H1 (cell line): ENCODE measurements around the gene PTPRC.

Source experiments
- CHD2 ChIP-seq: IDR thresholded peaks from 2 replicates; pipeline ENCODE4 v1.6.1; 2012; ENCODE audit warnings: low read length, improper control_type of control experiment
- EP300 ChIP-seq, 2 experiments: IDR thresholded peaks; 1 replicate in 1 of 2; 2 replicates in 1 of 2; pipeline ENCODE4 v1.6.1; 2011 to 2012; ENCODE audit warnings: low read depth in 2 of 2, low read length in 2 of 2, mild to moderate bottlenecking in 2 of 2, borderline replicate concordance in 1 of 2, inconsistent platforms in 1 of 2, moderate library complexity in 1 of 2
- EZH2 ChIP-seq: fragments of 200-600 bp; sonication (generic); IDR thresholded peaks from 2 replicates; pipeline ENCODE4 v1.7.1; 2012; ENCODE audit warnings: low read depth, mild to moderate bottlenecking, moderate library complexity, low read length, inconsistent platforms; ENCODE audit not compliant: severe bottlenecking
- JUN ChIP-seq: IDR thresholded peaks from 2 replicates; pipeline ENCODE4 v1.6.1; 2011; ENCODE audit warnings: low read depth, mild to moderate bottlenecking, improper control_type of control experiment, low read length
- MAFK ChIP-seq: IDR thresholded peaks from 2 replicates; pipeline ENCODE4 v1.6.1; 2012; ENCODE audit warnings: low read depth, mild to moderate bottlenecking, improper control_type of control experiment, low read length
- POLR2A ChIP-seq, 2 experiments: IDR thresholded peaks; 1 replicate in 1 of 2; 2 replicates in 1 of 2; pipeline ENCODE4 v1.6.1; 2011; ENCODE audit warnings: low read depth in 2 of 2, low read length in 2 of 2, mild to moderate bottlenecking in 2 of 2; ENCODE audit errors: control extremely low read depth in 1 of 2
- RFX5 ChIP-seq: IDR thresholded peaks from 2 replicates; pipeline ENCODE4 v1.6.1; 2011; ENCODE audit warnings: low read depth, low read length, improper control_type of control experiment, borderline replicate concordance
- TAF1 ChIP-seq: IDR thresholded peaks from 2 replicates; pipeline ENCODE4 v1.6.1; 2011; ENCODE audit warnings: mild to moderate bottlenecking, low read depth, low read length
- TCF12 ChIP-seq: IDR thresholded peaks from 2 replicates; pipeline ENCODE4 v1.6.1; 2011; ENCODE audit warnings: low read depth, mild to moderate bottlenecking, low read length
- TF ChIP-seq, protein P1 (sequence below), 3 experiments: IDR thresholded peaks; 1 replicate in 2 of 3; 2 replicates in 1 of 3; pipeline versions ENCODE4 v1.5.1 to v1.6.1; 2011; ENCODE audit warnings: low read length in 3 of 3, mild to moderate bottlenecking in 3 of 3, inconsistent platforms in 2 of 3, low read depth in 1 of 3, moderate library complexity in 1 of 3; ENCODE audit not compliant: insufficient read depth in 1 of 3; ENCODE audit errors: control extremely low read depth in 1 of 3
- TF ChIP-seq, protein P2 (sequence below): IDR thresholded peaks from 2 replicates; pipeline ENCODE4 v1.6.1; 2011; ENCODE audit warnings: low read depth, mild to moderate bottlenecking, low read length; ENCODE audit not compliant: insufficient read depth

DNA sequence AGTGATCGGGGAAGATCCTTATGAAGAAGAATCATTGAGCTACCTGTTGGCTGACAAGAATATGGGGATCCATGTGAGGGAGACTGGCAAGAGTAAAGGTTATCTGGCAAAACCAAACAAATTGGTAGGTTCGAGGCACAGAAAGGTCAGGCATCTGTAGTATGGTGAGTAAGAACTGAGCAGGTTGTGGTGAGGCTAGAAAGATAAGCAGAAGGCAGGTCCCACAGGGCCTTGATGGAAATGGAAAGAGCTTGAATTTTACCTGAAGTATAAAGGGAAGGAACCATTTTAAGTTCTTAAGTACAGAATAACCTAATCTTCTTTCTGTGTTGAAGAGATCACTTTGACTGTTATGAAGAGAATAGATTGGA lies 11.1 kb downstream of the PTPRC start:
- TF ChIP-seq, protein P1, sequence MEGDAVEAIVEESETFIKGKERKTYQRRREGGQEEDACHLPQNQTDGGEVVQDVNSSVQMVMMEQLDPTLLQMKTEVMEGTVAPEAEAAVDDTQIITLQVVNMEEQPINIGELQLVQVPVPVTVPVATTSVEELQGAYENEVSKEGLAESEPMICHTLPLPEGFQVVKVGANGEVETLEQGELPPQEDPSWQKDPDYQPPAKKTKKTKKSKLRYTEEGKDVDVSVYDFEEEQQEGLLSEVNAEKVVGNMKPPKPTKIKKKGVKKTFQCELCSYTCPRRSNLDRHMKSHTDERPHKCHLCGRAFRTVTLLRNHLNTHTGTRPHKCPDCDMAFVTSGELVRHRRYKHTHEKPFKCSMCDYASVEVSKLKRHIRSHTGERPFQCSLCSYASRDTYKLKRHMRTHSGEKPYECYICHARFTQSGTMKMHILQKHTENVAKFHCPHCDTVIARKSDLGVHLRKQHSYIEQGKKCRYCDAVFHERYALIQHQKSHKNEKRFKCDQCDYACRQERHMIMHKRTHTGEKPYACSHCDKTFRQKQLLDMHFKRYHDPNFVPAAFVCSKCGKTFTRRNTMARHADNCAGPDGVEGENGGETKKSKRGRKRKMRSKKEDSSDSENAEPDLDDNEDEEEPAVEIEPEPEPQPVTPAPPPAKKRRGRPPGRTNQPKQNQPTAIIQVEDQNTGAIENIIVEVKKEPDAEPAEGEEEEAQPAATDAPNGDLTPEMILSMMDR (IDR thresholded peaks at IDR 0.05; ENCODE audit: control extremely low read depth in 1 of 3, insufficient read depth in 1 of 3, low read depth in 1 of 3, low read length in 3 of 3) = no peak
- no peak for TF ChIP-seq POLR2A (IDR thresholded peaks at IDR 0.05; ENCODE audit: control extremely low read depth in 1 of 2, low read depth in 2 of 2, low read length in 2 of 2)
- TF ChIP-seq TAF1 = no peak
- no peak for TF ChIP-seq EP300 (IDR thresholded peaks at IDR 0.05; ENCODE audit: borderline replicate concordance in 1 of 2, low read depth in 2 of 2, low read length in 2 of 2)
- no peak for TF ChIP-seq MAFK
- TF ChIP-seq TCF12 = no peak
- no peak for TF ChIP-seq CHD2
- TF ChIP-seq, protein P2, sequence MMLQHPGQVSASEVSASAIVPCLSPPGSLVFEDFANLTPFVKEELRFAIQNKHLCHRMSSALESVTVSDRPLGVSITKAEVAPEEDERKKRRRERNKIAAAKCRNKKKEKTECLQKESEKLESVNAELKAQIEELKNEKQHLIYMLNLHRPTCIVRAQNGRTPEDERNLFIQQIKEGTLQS = no peak
- no peak for TF ChIP-seq RFX5
- no peak for TF ChIP-seq JUN
- no peak for TF ChIP-seq EZH2
